Measurements from ENCODE around the gene RRP1B. TPM values are rescaled to one million over a fixed set of nuclear protein-coding genes. Genes with fewer than 3 reads are reported as not detected.
"Not testable (repeated sequence)": the region's sequence is repeated elsewhere in the genome, so short reads cannot be mapped to it uniquely, and the experiment has no call there.

The RRP1B gene
- total RNA-seq, 1 experiment from 2014 or later: 39.1 TPM

- DNase-seq (ENCODE audit: low read depth): peak; percentile 80
Measured at GRCh38 chr21:43667191-43667904, 8.0 kb downstream of the RRP1B start.

GRCh38 chr21:43669828-43670605, 10.7 kb downstream of the RRP1B start:
- DNase-seq (ENCODE audit: low read depth): no peak

DNA sequence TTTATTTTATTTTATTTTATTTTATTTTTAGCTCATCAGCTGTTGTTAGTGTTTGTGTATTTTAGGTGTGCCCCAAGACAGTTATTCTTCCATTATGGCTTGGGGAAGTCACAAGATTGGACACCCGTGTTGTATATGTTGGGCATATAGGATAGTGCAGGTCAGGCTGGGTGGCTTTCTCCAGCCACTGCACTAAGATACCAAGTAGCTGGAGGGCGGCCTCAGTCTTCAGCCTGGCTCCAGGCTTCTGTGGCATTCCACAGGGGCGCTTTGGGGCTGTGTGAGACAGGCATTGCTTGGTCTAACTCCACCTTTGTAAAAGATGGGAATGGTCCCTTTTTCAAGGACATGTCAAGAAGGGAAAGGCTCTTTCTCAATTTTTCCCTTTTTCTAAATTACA, 16.5 kb downstream of the RRP1B start:
- no peak for DNase-seq (ENCODE audit: low read depth)

DNA sequence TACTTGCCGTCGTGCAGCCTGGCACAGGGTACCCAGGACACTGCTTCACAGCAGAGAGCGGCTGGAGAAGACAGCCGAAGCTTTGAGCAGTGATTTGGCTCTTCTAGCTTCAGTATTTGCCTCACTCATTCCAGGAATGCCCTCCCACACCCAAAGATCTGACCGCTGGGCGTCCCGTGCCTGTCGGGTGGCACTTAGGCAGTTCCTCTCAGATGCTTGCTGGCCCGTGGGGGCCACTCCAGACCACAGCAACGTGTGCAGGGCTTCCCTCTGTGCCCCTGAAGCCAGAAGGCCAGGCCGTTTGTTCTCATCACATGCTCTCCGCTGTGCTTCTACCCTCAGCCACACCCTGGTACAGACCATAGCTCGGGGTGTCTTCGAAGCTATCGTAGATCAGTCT, 17.0 kb downstream of the RRP1B start:
- DNase-seq (ENCODE audit: low read depth): no peak

DNA sequence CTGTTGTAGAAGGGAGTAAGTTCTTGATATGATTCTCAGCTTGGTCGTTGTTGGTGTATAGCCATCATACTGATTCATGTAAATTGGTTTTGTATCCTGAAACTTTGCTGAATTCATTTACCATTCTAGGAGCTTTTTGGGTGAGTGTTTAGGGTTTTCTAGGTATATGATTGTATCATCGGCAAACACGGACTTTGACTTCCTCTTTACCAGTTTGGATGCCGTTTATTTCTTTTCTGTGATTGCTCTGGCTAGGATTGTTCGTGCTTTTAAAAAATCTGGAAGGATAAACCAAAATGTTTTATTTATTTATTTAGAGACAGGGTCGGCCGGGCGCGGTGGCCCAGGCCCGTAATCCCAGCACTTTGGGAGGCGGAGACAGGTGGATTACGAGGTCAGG, 20.6 kb downstream of the RRP1B start:
- no peak for DNase-seq (ENCODE audit: low read depth)

GRCh38 chr21:43680421-43680820, 21.1 kb downstream of the RRP1B start:
- not testable (repeated sequence) for DNase-seq (ENCODE audit: low read depth)

DNA sequence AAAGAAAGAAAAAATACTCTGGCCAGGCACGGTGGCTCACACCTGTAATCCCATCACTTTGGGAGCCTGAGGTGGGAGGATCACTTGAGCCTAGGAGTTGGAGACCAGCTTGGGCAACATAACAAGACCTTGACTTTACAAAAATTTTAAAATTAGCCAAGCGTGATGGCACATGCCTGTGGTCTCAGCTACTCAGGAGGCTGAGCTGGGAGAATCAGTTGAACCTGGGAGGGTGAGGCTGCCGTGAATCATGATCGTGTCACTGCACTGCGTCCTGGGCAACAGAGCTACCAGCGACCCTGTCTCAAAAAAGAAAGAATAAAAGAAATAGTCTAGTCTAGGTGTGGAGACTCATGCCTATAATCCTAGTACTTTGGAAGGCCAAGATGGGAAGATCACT, 22.3 kb downstream of the RRP1B start:
- DNase-seq (ENCODE audit: low read depth): no peak

DNA sequence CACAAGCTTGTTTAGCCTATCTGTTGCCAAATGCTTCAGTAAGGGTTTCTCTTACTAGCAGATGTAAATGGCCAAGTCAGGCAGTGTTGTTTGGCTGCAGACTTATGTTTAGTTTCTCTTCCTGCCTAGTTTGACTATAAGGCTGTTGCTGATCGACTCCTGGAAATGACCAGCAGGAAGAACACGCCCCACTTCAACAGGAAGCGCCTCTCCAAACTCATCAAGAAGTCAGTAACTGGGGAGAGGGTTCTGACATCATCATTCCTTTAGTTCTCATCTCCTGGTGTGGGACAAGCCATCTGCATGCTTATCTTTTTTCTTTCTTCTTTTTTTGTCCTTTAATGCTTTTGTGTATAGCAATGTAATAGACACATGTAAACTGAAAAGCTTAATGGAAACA, 25.1 kb downstream of the RRP1B start:
- DNase-seq (ENCODE audit: low read depth): no peak

DNA sequence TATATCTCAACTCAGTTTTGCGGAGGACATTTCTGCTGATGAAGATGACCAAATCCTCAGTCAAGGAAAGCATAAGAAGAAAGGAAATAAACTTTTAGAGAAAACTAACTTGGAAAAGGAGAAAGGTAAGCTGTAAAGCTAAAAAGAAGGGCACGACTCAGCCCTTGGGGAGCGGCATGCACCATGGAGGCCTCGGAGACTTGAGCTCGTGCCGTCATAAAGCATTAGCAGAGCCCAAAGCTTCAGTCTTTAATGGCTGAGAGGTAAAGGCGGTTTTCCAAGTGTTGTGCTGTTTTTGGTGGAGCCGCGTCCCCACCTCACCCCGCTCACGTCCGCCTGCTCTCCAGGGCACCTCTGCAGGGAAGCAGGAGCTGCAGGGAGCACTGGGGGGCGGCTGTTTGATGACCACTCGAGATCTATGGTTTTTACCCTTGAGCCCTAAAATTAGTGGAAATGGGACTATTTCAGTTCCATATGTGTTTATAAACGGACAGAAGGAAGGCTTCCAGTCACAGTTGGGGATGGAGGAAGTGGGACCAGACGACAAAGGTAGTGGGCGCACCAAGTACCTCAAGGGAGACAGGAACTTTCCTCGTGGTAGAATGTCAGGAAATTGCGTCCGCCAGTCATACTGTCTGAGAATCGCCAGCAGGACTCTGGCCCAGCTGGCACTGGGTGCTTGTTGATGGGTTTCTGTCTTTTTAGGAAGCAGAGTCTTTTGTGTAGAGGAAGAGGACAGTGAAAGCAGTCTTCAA, 27.6 kb downstream of the RRP1B start:
- DNase-seq (ENCODE audit: low read depth): no peak

DNA sequence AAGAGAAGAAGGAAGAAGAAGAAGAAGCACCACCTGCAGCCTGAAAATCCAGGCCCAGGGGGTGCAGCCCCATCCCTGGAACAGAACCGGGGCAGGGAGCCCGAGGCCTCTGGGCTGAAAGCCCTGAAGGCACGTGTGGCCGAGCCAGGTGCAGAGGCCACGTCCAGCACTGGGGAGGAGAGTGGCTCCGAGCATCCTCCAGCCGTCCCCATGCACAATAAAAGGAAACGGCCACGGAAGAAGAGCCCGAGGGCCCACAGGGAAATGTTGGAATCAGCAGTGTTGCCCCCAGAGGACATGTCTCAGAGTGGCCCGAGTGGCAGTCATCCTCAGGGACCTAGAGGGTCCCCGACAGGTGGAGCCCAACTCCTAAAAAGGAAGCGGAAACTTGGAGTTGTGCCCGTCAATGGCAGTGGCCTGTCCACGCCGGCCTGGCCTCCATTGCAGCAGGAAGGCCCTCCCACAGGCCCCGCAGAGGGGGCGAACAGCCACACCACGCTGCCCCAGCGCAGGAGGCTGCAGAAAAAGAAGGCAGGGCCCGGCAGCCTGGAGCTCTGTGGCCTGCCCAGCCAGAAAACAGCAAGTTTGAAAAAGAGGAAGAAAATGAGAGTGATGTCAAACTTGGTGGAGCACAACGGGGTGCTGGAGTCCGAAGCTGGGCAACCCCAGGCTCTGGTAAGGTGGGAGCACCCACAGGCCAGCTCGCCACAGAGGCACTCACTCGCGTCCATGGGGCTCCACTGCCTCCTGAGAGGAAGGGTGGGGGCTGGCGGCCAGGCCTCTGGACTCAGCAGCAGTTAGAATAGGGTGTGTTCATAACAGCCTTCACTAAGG, 28.4 kb downstream of the RRP1B start:
- no peak for DNase-seq (ENCODE audit: low read depth)

DNA sequence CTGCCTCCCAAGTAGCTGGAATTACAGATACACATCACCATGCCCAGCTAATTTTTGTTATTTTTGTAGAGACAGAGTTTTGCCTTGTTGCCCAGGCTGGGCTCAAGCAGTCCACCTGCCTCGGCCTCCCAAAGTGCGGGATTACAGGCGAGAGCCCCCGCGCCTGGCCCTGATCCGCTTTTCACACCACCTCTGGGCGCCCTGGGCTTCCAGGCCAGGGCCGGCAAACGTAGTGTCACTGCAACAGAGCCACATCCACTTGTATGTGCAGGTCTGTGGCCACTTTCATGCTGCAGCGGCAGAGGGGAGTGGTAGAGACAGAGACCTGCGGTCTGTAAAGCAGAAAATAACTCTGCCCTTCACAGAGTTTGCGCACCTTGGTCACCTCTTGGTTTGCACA, 29.5 kb downstream of the RRP1B start:
- DNase-seq (ENCODE audit: low read depth): no peak

DNA sequence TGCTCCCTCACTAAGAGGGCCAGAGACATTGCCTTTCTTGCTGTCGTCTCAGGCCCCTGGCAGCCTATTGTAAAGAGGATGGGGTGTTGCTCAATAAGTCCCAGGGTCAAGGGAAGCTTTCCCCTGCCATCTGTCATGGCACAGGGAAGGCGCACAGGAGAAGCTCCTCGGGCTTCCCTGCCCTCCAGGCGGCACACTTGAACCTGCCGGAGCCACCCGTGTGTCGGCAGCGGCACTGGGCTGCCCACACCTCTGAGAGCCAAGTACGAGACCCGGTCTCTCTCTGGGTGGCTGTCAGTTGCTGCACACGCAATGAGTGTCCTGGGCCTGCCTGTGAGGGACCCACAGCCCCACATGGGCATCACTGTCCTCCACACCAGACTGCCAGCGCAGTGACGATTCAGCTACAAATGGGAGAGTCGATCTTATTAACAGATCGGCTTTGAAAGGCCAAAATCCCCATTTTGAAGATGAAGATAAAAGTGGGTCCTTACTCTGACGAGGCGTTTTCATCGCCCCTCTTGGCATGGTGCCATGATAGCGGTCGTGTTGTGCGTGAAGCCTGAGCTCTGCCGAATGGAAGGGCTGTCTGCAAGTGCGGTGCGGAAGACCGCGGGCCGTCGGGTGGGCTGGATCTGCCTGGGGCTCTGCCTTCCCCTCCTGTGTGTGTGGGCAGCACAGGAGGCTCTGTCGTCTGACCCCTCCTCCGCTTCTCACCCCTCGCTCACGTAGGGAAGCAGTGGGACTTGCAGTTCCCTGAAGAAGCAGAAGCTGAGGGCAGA, 30.4 kb downstream of the RRP1B start:
- DNase-seq (ENCODE audit: low read depth): no peak

GRCh38 chr21:43690346-43690745, 31.0 kb downstream of the RRP1B start:
- DNase-seq (ENCODE audit: low read depth): no peak

DNA sequence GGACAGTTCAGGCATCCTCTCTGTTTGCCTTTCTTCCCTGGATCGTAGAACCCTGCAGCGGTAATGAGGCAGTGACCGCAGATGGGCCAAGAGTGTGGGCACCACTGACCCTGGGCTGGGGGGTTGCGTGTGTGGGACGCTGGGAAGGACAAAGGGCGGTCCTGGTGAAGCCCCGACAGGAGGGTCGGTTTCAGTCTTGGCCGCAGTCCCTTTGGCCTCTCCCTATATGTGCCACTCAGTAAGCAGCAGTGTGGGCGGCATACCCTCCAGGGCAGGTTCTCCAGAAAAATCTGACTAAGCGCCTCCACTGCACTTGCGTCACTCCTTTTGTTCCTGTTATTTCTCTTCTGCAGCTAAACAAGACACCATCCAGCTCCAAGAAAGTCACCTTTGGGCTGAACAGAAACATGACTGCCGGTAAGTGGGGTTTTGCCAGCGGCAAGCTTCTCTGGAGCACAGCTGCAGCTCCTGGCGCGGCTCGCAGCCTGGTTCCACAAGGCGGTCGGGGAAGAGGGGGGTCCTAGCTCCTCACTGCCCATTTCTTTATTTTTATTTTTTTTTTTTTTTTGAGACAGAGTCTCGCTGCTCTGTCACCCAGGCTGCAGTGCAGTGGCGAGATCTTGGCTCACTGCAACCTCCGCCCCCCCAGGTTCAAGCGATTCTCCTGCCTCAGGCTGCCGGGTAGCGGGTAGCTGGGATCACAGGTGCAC, 31.9 kb downstream of the RRP1B start:
- DNase-seq (ENCODE audit: low read depth): no peak

GRCh38 chr21:43691801-43692200, 32.4 kb downstream of the RRP1B start:
- no peak for DNase-seq (ENCODE audit: low read depth)

GRCh38 chr21:43692949-43693348, 33.6 kb downstream of the RRP1B start:
- no peak for DNase-seq (ENCODE audit: low read depth)

DNA sequence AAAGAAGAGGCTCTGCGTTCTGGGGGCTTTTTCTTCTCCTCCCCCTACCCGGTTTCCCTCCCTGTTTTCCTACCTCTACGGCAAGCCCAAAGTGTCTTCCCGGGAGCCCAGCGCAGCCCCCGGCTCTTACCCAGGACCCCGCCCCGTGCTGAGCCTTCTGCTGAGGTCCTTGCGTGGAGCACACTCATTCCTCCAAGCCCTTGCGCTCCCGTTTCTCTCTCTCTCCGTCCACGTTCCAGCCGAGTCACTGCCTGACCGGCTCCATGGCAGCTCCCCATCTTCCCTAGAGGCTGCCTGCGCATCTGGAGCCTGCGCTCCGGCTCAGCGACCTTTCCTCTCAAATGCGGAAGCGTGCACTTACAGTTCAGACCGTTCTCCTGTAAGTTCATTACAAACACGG, 34.6 kb downstream of the RRP1B start:
- no peak for DNase-seq (ENCODE audit: low read depth)

GRCh38 chr21:43694437-43695079, 35.2 kb downstream of the RRP1B start:
- DNase-seq (ENCODE audit: low read depth): no peak

- no peak for DNase-seq (ENCODE audit: low read depth)
Measured at GRCh38 chr21:43696214-43696613, 36.9 kb downstream of the RRP1B start.
